Astrocyte (in vitro differentiated cells and primary cell): ENCODE results near the gene KCNJ5.

Experiments
- EZH2 ChIP-seq: IDR thresholded peaks from 2 replicates; pipeline ENCODE4 v1.6.1; 2012; ENCODE audit warnings: mild to moderate bottlenecking, low read length, inconsistent platforms; ENCODE audit not compliant: insufficient read depth
- TF ChIP-seq, protein P1 (sequence below): IDR thresholded peaks from 2 replicates; pipeline ENCODE4 v1.5.1; 2011; ENCODE audit warnings: low read depth, mild to moderate bottlenecking, inconsistent platforms, low read length, moderate library complexity; ENCODE audit not compliant: insufficient read depth

DNA sequence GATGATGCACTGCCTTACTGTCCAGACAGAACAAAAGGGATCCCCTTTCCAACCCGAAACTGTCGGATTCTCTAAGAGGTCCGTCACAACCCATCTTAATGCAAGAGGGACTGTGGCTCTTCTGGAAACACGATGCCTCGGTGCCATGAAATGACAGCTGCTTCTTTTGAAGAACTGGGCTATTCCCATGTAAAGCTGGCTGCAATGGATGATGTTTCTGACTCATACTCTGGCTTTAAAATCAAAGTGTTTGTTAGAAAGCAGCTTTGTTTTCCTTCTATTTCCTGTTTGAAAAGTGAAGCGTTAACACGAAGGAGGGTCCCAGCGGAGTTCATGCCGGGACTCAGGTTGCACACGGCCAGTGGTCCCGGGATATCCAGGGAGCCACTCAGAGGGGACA lies 48.4 kb downstream of the KCNJ5 start:
- TF ChIP-seq, protein P1, sequence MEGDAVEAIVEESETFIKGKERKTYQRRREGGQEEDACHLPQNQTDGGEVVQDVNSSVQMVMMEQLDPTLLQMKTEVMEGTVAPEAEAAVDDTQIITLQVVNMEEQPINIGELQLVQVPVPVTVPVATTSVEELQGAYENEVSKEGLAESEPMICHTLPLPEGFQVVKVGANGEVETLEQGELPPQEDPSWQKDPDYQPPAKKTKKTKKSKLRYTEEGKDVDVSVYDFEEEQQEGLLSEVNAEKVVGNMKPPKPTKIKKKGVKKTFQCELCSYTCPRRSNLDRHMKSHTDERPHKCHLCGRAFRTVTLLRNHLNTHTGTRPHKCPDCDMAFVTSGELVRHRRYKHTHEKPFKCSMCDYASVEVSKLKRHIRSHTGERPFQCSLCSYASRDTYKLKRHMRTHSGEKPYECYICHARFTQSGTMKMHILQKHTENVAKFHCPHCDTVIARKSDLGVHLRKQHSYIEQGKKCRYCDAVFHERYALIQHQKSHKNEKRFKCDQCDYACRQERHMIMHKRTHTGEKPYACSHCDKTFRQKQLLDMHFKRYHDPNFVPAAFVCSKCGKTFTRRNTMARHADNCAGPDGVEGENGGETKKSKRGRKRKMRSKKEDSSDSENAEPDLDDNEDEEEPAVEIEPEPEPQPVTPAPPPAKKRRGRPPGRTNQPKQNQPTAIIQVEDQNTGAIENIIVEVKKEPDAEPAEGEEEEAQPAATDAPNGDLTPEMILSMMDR = no peak
- no peak for TF ChIP-seq EZH2
